Neural cell (in vitro differentiated cells): Measurements from ENCODE around the gene KCNA10. TPM values are rescaled to one million over a fixed set of nuclear protein-coding genes. Genes with fewer than 3 reads are reported as not detected.

Source experiments
- H2AFZ ChIP-seq: fragments of 200-600, 300-800 bp; sonication (generic), shearing (Covaris generic); 2 replicates; pipeline ENCODE4 v1.6.0; 2014; ENCODE audit warnings: low read depth, mild to moderate bottlenecking, antibody characterized with exemption, low read length, moderate library complexity
- H3F3A ChIP-seq: fragments of 200-600 bp; shearing (Covaris generic); 2 replicates; pipeline ENCODE4 v1.6.1; 2016; ENCODE audit warnings: mild to moderate bottlenecking, moderate library complexity, mixed read lengths, antibody characterized with exemption, low read length; ENCODE audit not compliant: insufficient read depth, poor library complexity, severe bottlenecking
- H3K27ac ChIP-seq: fragments of 200-600, 300-800 bp; sonication (generic), shearing (Covaris generic); 2 replicates; pipeline ENCODE4 v1.5.1; 2014; ENCODE audit warnings: mild to moderate bottlenecking, low read length, moderate library complexity
- H3K27me3 ChIP-seq: fragments of 300-800, 200-600 bp; sonication (generic), shearing (Covaris generic); 2 replicates; pipeline ENCODE4 v1.6.0; 2014; ENCODE audit warnings: mild to moderate bottlenecking, low read depth, low read length, moderate library complexity; ENCODE audit not compliant: insufficient read depth
- H3K36me3 ChIP-seq: fragments of 300-800, 200-600 bp; sonication (generic), shearing (Covaris generic); 2 replicates; pipeline ENCODE4 v1.5.1; 2014; ENCODE audit warnings: mild to moderate bottlenecking, antibody characterized with exemption, low read length, moderate library complexity; ENCODE audit not compliant: insufficient read depth
- H3K4me2 ChIP-seq: fragments of 300-800, 200-600 bp; sonication (generic), shearing (Covaris generic); 2 replicates; pipeline ENCODE4 v1.6.0; 2014; ENCODE audit warnings: mild to moderate bottlenecking, low read length
- H3K4me3 ChIP-seq: fragments of 300-800, 200-600 bp; sonication (generic), shearing (Covaris generic); 2 replicates; pipeline ENCODE4 v1.5.1; 2014; ENCODE audit warnings: mild to moderate bottlenecking, low read length, moderate library complexity
- H3K79me2 ChIP-seq: fragments of 200-600 bp; shearing (Covaris generic); replicated peaks from 2 replicates; pipeline ENCODE4 v1.6.0; 2014; ENCODE audit warnings: mild to moderate bottlenecking, low read length, moderate library complexity; ENCODE audit not compliant: insufficient read depth
- H3K9ac ChIP-seq: fragments of 300-800, 200-600 bp; sonication (generic), shearing (Covaris generic); 2 replicates; pipeline ENCODE4 v1.6.1; 2016; ENCODE audit warnings: mild to moderate bottlenecking, low read length, mixed read lengths
- H3K9me2 ChIP-seq: fragments of 200-600 bp; shearing (Covaris generic); 2 replicates; pipeline ENCODE4 v1.6.1; 2016; ENCODE audit warnings: mild to moderate bottlenecking, low read length, mixed read lengths; ENCODE audit not compliant: insufficient read depth
- H3K9me3 ChIP-seq: fragments of 200-600, 300-800 bp; sonication (generic), shearing (Covaris generic); 2 replicates; pipeline ENCODE4 v1.6.1; 2016; ENCODE audit warnings: mild to moderate bottlenecking, mixed run types, low read length, moderate library complexity, mixed read lengths
- H4K20me1 ChIP-seq: fragments of 200-600 bp; shearing (Covaris generic); 2 replicates; pipeline ENCODE4 v1.6.1; 2016; ENCODE audit warnings: mild to moderate bottlenecking, mixed run types; ENCODE audit not compliant: insufficient read depth
- EP300 ChIP-seq: fragments of 450-650 bp; conservative IDR thresholded peaks from 2 replicates; pipeline ENCODE4 v1.6.1; 2014; ENCODE audit warnings: antibody characterized with exemption, mild to moderate bottlenecking, moderate library complexity; ENCODE audit not compliant: poor library complexity, severe bottlenecking
- EZH2 ChIP-seq: fragments of 200-600, 300-800 bp; shearing (Covaris generic), sonication (generic); IDR thresholded peaks from 2 replicates; pipeline ENCODE4 v1.6.1; 2014; ENCODE audit warnings: antibody characterized with exemption, low read length, borderline replicate concordance, mild to moderate bottlenecking; ENCODE audit not compliant: insufficient read depth, poor library complexity, severe bottlenecking
- MXI1 ChIP-seq: fragments of 450-650 bp; conservative IDR thresholded peaks from 2 replicates; pipeline ENCODE4 v1.6.1; 2014; ENCODE audit warnings: antibody characterized with exemption, mild to moderate bottlenecking; ENCODE audit not compliant: poor library complexity, severe bottlenecking
- POLR2AphosphoS5 ChIP-seq: IDR thresholded peaks from 2 replicates; pipeline ENCODE4 v1.6.1; 2012
- RAD21 ChIP-seq: fragments of 450-650 bp; conservative IDR thresholded peaks from 2 replicates; pipeline ENCODE4 v1.6.1; 2014; ENCODE audit warnings: antibody characterized with exemption, mild to moderate bottlenecking, moderate library complexity
- REST ChIP-seq: IDR thresholded peaks from 2 replicates; pipeline ENCODE4 v1.6.1; 2012; ENCODE audit warnings: borderline replicate concordance
- SMC3 ChIP-seq: fragments of 450-650 bp; conservative IDR thresholded peaks from 2 replicates; pipeline ENCODE4 v1.6.1; 2014; ENCODE audit warnings: antibody characterized with exemption, mild to moderate bottlenecking, moderate library complexity; ENCODE audit not compliant: poor library complexity
- TAF1 ChIP-seq: IDR thresholded peaks from 2 replicates; pipeline ENCODE4 v1.6.1; 2012; ENCODE audit warnings: low read depth
- polyA plus RNA-seq: library from polyadenylated mRNA; depleted of rRNA; stranded (reverse); fragments of >200 nt; gene quantifications from 2 replicates; pipeline ENCODE4 v1.2.3, GENCODE V29; 2014
- TF ChIP-seq, protein P1 (sequence below): fragments of 450-650 bp; IDR thresholded peaks from 2 replicates; pipeline ENCODE4 v1.5.1; 2014; ENCODE audit warnings: antibody characterized with exemption, mild to moderate bottlenecking, moderate library complexity; ENCODE audit not compliant: poor library complexity, severe bottlenecking

The KCNA10 gene
- polyA plus RNA-seq, 1 donor from 2014 or later = not detected

DNA sequence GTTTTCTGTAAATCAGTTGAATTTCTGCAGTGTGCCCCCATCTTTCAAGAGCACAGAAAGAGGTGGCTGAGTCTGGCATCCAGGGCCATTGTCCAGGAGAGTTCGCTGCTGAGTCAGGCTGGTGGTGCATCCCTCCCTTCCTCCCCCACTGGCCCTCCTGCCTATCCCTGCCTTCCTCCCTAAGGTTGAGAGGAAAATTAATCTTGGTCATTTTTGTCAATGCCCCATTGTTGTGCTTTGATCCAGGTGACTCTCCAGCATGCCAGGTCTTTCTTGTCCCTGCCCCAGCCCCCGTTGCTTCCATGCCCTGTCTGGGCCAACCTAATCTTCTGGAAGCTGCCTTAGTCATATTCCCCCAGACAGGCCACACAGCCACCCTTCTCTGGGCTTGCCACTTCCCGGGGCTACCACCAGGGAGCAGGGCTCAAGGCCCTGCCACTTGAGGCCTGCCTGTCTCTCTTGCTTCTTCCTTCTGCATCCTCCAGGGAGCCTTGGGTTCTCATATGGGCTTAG is 41.5 kb downstream of the KCNA10 start:
- Histone ChIP-seq H3K9me2 (no peaks in the 10 kb centered on the region), H3K36me3 (no peaks in the 10 kb centered on the region), H3K4me2 (no peak overlapping the region), H3F3A (no peaks in the 10 kb centered on the region), H3K9ac (no peak overlapping the region), H3K79me2 (no peaks in the 10 kb centered on the region), H3K4me3 (no peak overlapping the region), H3K27ac (no peak overlapping the region), H3K9me3 (no peaks in the 10 kb centered on the region), H3K27me3 (no peaks in the 10 kb centered on the region), H4K20me1 (no peaks in the 10 kb centered on the region), H2AFZ (no peak overlapping the region)
- TF ChIP-seq RAD21 = no peak
- no peak for TF ChIP-seq EZH2
- no peak for TF ChIP-seq TAF1
- no peak for TF ChIP-seq REST
- TF ChIP-seq MXI1 = no peak
- TF ChIP-seq SMC3 = no peak
- no peak for TF ChIP-seq POLR2AphosphoS5
- TF ChIP-seq, protein P1, sequence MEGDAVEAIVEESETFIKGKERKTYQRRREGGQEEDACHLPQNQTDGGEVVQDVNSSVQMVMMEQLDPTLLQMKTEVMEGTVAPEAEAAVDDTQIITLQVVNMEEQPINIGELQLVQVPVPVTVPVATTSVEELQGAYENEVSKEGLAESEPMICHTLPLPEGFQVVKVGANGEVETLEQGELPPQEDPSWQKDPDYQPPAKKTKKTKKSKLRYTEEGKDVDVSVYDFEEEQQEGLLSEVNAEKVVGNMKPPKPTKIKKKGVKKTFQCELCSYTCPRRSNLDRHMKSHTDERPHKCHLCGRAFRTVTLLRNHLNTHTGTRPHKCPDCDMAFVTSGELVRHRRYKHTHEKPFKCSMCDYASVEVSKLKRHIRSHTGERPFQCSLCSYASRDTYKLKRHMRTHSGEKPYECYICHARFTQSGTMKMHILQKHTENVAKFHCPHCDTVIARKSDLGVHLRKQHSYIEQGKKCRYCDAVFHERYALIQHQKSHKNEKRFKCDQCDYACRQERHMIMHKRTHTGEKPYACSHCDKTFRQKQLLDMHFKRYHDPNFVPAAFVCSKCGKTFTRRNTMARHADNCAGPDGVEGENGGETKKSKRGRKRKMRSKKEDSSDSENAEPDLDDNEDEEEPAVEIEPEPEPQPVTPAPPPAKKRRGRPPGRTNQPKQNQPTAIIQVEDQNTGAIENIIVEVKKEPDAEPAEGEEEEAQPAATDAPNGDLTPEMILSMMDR = no peak
- no peak for TF ChIP-seq EP300

- Histone ChIP-seq H3K4me2 (no peak overlapping the region), H3K27ac (no peak overlapping the region), H3K79me2 (no peaks in the 10 kb centered on the region), H3K36me3 (no peaks in the 10 kb centered on the region), H3K9me2 (no peaks in the 10 kb centered on the region), H3K4me3 (no peak overlapping the region), H3F3A (no peaks in the 10 kb centered on the region), H3K9ac (no peak overlapping the region), H2AFZ (no peak overlapping the region), H4K20me1 (no peaks in the 10 kb centered on the region), H3K9me3 (no peaks in the 10 kb centered on the region), H3K27me3 (no peaks in the 10 kb centered on the region)
- TF ChIP-seq, protein P1 = no peak
- TF ChIP-seq MXI1 = no peak
- TF ChIP-seq POLR2AphosphoS5 = no peak
- no peak for TF ChIP-seq RAD21
- no peak for TF ChIP-seq EZH2
- TF ChIP-seq TAF1 = no peak
- no peak for TF ChIP-seq REST
- no peak for TF ChIP-seq SMC3
- no peak for TF ChIP-seq EP300
Measured at GRCh38 chr1:110477041-110477440, 41.9 kb downstream of the KCNA10 start.
